ENCODE results near the gene RYR2. TPM values are rescaled to one million over a fixed set of nuclear protein-coding genes. Genes with fewer than 3 reads are reported as not detected.

RYR2 gene
- total RNA-seq, 6 experiments from 2014 or later: 0.02 to 0.43 (median 0.16) TPM

DNA sequence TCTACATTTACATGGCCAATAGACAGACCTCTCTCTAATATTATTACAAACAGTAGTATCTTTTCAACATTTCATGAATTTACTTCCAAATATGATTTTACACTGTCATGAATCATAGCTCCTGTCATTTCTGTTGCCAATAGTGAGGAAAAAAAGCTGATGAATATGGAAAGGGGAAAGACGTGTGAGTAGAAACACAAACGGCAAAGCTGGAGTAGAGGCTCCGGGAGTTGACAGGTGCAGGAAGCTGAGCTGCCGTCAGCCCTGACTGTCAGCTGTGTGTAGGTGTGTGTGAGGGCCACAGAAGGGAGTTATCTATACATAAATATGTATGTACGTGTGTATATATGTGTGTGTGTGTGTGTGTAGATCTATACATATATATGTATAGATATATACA lies 431.9 kb downstream of the RYR2 start:
- DNase-seq (no peak), ATAC-seq (no peak)
- no peaks in the 10 kb centered on the region for H3K4me1 ChIP-seq
- intact Hi-C loops (cut with DNase I): no loop called here
- WGBS (ENCODE audit: insufficient coverage, low coverage, low lambda C conversion rate, missing lambda C conversion rate): 64% methylated on average over 5 of the region's 5 CpGs
- no peaks in the 10 kb centered on the region for H3K36me3 ChIP-seq
- H3K4me3 ChIP-seq: no peak overlapping the region
- no peak for TF ChIP-seq POLR2A (IDR thresholded peaks at IDR 0.05)
- TF ChIP-seq, protein P1, sequence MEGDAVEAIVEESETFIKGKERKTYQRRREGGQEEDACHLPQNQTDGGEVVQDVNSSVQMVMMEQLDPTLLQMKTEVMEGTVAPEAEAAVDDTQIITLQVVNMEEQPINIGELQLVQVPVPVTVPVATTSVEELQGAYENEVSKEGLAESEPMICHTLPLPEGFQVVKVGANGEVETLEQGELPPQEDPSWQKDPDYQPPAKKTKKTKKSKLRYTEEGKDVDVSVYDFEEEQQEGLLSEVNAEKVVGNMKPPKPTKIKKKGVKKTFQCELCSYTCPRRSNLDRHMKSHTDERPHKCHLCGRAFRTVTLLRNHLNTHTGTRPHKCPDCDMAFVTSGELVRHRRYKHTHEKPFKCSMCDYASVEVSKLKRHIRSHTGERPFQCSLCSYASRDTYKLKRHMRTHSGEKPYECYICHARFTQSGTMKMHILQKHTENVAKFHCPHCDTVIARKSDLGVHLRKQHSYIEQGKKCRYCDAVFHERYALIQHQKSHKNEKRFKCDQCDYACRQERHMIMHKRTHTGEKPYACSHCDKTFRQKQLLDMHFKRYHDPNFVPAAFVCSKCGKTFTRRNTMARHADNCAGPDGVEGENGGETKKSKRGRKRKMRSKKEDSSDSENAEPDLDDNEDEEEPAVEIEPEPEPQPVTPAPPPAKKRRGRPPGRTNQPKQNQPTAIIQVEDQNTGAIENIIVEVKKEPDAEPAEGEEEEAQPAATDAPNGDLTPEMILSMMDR (IDR thresholded peaks at IDR 0.05): no peak
- H3K27ac ChIP-seq: no peak overlapping the region
- no peaks in the 10 kb centered on the region for H3K27me3 ChIP-seq
- H3K9me3 ChIP-seq: no peaks in the 10 kb centered on the region

DNA sequence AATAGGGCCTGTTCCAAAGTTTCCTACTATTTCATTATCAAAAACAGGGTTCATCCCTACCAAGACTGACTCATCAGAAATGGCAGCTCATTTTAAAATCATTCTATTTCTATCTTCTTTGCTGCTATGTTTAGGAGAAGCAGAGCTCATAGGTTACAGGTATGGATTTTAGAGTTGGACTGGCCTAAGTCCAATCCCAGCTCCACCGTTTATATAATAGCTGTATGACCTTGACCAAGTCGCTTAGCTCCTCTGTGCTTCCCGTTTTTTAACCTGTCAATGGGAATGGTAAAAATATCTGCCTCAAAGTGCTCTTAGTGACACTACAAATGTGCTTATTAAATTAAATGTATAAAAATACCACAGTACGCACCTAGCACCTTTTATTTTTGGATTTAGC lies 436.1 kb downstream of the RYR2 start:
- no peaks in the 10 kb centered on the region for H3K9me3 ChIP-seq
- intact Hi-C loops (cut with DNase I): no loop called here
- 48% methylated on average over 4 of the region's 4 CpGs for WGBS (ENCODE audit: insufficient coverage, low coverage, low lambda C conversion rate, missing lambda C conversion rate)
- no peak overlapping the region for H3K27ac ChIP-seq
- TF ChIP-seq, protein P1 (IDR thresholded peaks at IDR 0.05): no peak
- TF ChIP-seq POLR2A (IDR thresholded peaks at IDR 0.05): no peak
- no peak for DNase-seq
- no peak overlapping the region for H3K4me3 ChIP-seq
- H3K36me3 ChIP-seq: no peaks in the 10 kb centered on the region
- ATAC-seq: no peak
- H3K27me3 ChIP-seq: no peaks in the 10 kb centered on the region
- H3K4me1 ChIP-seq: no peaks in the 10 kb centered on the region

DNA sequence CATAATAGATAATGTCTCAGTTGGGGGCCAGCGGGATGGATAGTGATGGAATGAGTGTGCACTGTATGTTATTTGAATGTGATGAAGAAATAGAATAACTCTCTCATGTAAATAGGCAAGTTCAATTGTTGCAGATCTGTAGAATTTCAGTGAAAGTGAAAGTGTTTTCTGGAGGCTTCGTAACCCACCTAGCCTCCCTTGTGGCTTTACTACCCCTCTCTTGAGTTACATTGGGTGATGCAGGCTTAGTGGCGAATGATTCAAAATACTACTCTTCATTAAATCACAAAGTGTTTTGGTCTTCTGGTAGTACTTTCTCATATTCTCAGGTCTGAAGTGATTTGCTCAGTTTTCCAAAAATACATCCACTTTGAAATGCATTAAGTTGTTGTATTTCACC lies 436.9 kb downstream of the RYR2 start:
- intact Hi-C loops (cut with DNase I): no loop called here
- Histone ChIP-seq H3K27me3 (no peaks in the 10 kb centered on the region), H3K4me3 (no peak overlapping the region), H3K36me3 (no peaks in the 10 kb centered on the region), H3K27ac (no peak overlapping the region), H3K4me1 (no peaks in the 10 kb centered on the region), H3K9me3 (no peaks in the 10 kb centered on the region)
- WGBS (ENCODE audit: insufficient coverage, low coverage, low lambda C conversion rate, missing lambda C conversion rate): 71% methylated on average over 3 of the region's 3 CpGs
- ATAC-seq (no peak), DNase-seq (no peak)
- TF ChIP-seq, protein P1 (IDR thresholded peaks at IDR 0.05): no peak
- TF ChIP-seq POLR2A (IDR thresholded peaks at IDR 0.05): no peak

DNA sequence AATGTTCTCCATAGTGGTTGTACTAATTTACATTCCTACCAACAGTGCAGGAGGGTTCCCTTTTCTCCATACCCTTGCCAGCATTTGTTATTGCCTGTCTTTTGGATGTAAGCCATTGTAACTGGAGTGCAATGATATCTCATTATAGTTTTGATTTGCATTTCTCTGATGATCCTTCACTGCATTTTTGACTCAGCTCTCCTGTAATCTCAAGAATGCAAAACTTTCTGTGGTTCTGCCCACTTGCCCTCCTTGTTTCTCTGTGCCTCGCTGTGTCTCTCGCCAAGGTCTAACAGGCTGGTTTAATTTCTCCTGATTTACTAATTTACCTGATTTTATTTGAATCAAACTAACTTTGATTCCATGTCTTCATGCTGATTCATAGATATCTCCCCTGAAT lies 440.8 kb downstream of the RYR2 start:
- TF ChIP-seq, protein P1 (IDR thresholded peaks at IDR 0.05): no peak
- TF ChIP-seq POLR2A (IDR thresholded peaks at IDR 0.05): no peak
- 35% methylated on average over 2 of the region's 2 CpGs for WGBS (ENCODE audit: insufficient coverage, low coverage, low lambda C conversion rate, missing lambda C conversion rate)
- intact Hi-C loops (cut with DNase I): no loop called here
- Histone ChIP-seq H3K27ac (no peak overlapping the region), H3K36me3 (no peaks in the 10 kb centered on the region), H3K9me3 (no peaks in the 10 kb centered on the region), H3K27me3 (no peaks in the 10 kb centered on the region), H3K4me1 (no peaks in the 10 kb centered on the region), H3K4me3 (no peak overlapping the region)
- ATAC-seq: no peak
- no peak for DNase-seq

DNA sequence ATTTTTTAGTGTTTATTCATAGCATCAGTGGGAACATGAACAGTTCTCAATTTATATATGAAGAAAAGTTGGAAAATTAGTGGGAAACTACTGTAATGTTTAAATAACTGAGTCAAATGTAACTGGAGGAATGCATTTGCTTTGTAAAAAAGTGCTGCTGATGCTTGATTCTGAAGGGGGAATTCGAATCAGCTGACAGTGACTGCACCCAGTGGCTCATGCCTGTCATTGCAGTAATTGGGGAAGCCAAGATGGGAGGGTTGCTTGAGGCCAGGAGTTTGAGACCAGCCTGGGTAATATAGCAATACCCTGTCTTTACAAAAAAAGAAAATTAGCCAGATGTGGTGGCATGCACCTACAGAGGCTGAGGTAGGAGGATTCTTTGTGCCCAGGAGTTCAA lies 450.4 kb downstream of the RYR2 start:
- no peak overlapping the region for H3K27ac ChIP-seq
- ATAC-seq: no peak
- H3K27me3 ChIP-seq: no peaks in the 10 kb centered on the region
- TF ChIP-seq, protein P1 (IDR thresholded peaks at IDR 0.05): no peak
- TF ChIP-seq POLR2A (IDR thresholded peaks at IDR 0.05): no peak
- WGBS (ENCODE audit: insufficient coverage, low coverage, low lambda C conversion rate, missing lambda C conversion rate): 15% methylated on average over 1 of the region's 1 CpG
- no peaks in the 10 kb centered on the region for H3K4me1 ChIP-seq
- DNase-seq: no peak
- H3K36me3 ChIP-seq: no peaks in the 10 kb centered on the region
- intact Hi-C loops (cut with DNase I): no loop called here
- H3K4me3 ChIP-seq: no peak overlapping the region
- no peaks in the 10 kb centered on the region for H3K9me3 ChIP-seq
